Neural progenitor cell (in vitro differentiated cells): ENCODE measurements around the gene GPA33.

Experiments
- CTCF ChIP-seq: fragments of 200-600 bp; sonication (generic); IDR thresholded peaks from 2 replicates; pipeline ENCODE4 v1.5.1; 2017; ENCODE audit warnings: antibody characterized with exemption, mild to moderate bottlenecking
- EZH2 ChIP-seq: fragments of 200-600 bp; sonication (generic); IDR thresholded peaks from 2 replicates; pipeline ENCODE4 v1.6.1; 2017; ENCODE audit warnings: antibody characterized with exemption, mild to moderate bottlenecking, moderate library complexity

GRCh38 chr1:167121375-167122120, 31.4 kb upstream of the GPA33 start:
- TF ChIP-seq CTCF (no peak), EZH2 (peak; percentile 59)
